ENCODE data around the gene MOB1B.
A peak's percentile ranks its signal among the peaks of the same experiment; 100 is the strongest.
"Not testable (repeated sequence)": the region's sequence is repeated elsewhere in the genome, so short reads cannot be mapped to it uniquely, and the experiment has no call there.

The MOB1B gene

DNA sequence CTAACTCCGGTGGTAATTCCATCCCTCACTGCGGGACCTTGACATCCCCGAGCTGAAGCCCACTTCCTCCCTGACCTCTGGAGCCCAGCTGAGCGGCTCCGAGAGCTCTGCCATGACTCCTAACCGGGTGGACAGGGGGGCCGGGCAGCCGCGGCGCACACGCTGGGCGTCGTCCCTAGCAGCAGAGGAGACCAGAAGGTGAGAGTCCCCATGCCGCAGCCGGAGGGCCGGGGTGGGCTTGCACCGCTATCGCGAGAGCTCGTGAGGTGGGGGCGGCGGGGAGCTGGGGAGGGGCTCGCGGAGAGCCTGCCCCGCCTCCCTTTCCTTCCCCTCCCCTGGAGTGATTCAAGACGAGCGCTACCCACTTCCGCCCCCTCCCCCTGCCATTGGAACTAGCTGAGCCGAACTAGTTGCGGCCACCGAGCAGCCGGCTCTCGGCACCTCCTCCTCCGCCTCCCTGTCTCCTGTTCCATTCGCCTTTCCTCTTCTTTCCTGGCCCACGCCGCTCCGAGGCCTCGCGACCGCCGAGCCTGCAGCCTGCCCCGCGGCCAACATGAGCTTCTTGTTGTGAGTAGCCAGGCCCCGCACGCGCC, at the start of gene MOB1B:
TSS of gene MOB1B (plus strand) at position 386 of the 593 bp plus-strand sequence. CDS start at position 554, 168 bp downstream.
- DNase-seq = peak; percentile 84 to 87

DNA sequence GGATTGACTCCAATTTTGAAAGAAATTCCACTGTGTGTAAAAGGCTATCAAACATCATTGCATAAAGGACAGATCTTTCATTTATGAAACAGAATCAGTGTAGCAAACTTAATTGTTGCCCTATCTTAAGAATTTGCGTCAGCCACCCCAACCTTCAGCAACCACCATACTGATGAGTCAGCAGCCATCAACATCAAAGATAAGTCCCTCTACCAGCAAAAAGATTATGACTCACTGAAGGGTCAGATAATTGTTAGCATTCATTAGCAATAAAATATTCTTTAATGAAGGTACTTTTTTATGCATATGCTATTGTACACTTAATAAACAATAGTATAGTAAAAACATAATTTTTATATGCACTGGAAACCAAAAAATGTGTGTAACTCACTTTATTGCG, 46.7 kb upstream of the MOB1B start:
- no peak for DNase-seq

DNA sequence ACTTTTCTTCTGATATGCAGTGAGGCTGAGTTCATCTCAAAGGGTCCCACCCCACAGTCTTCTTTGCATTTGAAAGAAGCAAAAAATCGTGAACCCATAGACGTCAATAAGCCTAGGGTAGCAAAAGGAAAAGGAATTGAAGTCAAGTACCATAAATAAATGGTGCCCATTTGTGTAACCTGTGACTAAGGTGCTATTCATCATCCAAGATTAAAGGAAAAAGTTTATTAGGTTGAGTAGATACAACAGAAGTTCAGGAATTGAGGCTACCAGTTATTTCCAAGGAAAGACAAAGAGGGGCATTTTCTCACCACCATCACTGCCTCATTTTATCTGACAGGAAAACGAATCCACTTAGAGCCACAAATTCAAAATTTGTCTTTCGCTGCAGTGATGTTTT, 43.7 kb upstream of the MOB1B start:
- DNase-seq = no peak

DNA sequence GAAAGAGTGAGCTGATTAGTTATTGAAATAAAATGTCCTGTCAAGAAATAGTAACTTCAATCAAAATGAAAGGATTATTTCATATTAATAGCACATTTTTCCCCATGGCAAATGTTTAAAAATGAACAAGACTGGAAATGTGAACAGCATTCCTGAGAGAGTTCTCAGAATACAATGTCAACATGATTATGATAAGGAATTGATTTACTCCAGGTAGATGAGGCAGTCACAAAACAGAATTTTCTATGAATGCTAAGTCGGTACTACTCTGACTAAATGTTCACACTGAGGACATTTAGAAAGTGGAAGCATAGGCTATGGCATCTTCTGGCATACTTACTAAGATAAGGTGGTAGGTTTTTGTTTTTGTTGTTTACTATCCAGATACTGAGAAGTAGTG, 43.1 kb upstream of the MOB1B start:
- no peak for DNase-seq

DNA sequence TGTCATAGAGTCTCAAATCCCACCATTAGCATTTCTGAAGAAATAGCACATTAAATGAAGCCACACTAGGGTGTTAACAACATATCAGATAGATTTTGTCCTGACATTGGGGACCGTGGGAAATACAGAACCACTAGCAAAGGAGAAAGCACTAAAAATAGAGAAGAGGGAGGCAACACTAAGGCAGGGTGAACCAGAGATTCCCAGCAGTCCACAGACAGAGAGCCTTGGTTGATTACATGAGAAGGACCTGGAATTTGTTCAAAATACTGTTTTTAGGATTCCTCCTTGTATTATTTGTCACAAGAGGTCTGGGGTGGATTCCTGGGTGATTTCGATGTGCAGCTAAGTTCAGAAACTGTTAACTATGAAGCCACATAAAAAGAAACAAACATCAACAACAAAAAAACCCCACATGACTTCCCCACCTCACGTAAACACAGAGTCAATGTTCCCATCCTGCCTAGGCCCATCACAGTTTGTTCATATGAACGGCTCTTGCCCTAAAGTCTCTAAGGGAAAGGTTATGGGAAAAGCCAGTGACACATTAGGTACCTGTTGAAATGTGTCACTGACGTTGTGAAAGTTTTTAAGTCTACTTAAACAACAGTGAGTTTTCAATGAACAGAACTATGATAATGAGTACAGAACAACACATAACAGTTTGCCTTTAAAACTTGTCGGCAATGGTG, 38.9 kb upstream of the MOB1B start:
- no peak for DNase-seq

DNA sequence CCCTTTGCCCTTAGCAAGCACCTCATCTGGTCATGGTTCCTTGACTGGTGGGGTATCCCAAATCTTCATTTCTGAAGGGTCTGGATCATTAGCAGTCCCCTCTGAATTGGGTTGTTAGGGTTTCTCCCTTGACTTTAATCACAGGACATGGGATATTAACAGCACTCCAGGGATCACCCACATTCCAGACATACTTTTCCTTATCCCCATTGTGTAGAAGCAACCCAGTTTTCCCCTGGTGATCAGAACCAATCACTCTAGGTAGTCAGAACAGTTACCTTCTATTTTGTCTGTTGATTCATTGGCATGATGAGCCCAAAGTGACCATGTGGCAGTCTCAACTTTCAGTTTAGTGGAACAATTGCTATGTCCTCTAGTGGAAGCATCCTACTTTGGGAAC, 33.4 kb upstream of the MOB1B start:
- DNase-seq = no peak

DNA sequence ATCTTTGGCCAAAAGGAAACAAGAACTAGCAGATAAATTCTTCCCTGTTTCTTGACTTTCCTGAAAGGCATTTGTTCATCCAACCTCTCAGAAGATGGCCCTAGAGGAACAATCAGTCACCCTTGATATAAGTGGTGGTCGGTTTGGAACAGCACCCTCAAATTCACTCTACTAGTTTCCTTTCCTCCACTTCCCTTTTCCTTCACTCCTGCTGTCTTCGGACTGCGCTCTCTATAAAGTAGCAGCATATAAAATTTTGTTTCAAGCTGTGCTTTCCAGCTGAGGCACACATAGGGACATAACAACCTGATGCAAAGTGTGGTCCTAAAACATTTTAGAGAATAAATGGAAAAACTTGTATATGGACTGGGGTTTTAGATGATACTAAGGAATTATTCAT, 29.0 kb upstream of the MOB1B start:
- no peak for DNase-seq

DNA sequence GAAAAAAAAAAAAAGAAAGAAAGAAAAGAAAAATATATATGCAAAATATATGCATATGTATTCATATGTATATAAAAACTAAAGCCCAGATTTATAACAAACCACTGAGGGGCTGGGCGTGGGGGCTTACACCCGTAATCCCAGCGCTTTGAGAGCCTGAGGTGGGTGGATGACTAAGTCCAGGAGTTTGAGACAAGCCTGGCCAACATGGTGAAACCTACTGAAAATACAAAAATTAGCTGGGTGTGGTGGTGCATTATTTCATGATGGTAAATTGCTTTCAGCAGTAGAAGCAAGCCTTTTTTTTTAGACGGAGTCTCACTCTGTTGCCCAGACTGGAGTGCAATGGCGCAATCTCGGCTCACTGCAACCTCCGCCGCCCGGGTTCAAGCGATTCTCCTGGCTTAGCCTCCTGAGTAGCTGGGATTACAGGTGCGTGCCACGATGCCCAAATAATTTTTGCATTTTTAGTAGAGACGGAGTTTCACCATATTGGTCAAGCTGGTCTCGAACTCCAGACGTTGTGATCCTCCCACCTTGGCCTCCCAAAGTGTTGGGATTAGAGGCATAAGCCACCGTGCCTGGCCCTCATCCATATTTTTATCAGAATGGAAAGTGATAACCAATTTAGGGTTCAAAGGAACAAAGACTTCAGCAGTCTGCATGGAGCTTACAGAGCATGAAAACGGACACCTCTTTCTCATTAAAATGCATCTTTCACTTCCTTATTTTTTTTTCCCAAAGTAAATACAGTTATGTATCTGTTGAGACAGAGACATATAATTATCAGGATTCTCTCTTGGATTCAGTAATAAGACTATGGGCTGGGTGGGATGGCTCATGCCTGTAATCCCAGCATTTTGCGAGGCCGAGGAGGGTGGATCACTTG, 27.7 kb upstream of the MOB1B start:
- DNase-seq = no peak

DNA sequence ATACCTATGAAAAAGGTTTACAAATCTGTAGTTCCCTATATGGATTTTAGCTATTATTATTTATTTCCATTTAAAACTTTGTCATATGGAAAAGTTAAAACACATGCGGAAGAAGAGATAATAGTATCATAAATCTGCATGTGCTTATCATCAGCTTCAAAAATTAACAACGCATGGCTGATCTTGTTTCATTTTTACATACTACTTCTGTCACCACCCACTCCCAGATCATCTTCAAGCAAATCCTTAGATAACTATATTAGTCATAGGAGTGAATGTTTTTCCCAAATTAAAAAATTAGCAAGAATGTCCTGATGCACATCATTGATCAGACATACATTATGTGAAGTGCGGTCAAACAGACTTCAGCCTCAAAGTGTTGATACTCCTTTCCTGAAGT, 24.6 kb upstream of the MOB1B start:
- no peak for DNase-seq

DNA sequence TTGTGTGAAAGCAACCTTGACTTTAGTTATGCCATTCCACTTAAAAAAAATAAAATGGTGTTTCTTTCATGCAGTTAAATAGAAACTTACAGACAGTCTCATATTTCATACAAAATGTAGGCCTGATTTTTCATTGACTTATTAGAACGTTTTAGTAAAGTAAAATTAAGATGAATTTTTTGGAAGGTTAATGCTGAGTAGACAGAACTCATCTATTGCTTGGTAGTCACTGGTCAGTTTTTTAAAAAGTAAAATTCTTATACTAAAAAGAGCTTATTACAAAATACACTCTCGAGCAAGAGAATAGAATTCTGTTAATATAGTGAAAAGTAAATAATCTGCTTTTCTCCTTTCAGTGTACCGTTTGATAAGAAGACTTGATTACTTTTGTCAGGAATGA, 21.4 kb upstream of the MOB1B start:
- DNase-seq = no peak

DNA sequence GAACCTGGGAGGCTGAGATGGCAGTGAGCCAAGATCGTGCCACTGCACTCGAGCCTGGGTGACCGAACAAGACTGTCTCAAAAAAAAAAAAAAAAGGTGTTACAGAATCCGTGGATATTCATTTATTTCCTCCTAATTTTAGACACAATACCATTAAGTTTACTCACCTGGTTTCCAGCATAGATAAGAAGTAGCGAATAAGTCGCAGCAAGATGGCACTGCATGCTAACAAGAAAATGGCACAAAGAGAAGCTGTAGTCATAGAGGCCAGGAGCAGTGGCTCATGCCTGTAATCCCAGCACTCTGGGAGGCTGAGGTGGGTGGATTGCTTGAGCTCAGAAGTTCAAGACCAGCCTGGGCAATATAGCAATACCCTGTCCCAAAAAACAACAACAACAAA, 17.0 kb upstream of the MOB1B start:
- no peak for DNase-seq

DNA sequence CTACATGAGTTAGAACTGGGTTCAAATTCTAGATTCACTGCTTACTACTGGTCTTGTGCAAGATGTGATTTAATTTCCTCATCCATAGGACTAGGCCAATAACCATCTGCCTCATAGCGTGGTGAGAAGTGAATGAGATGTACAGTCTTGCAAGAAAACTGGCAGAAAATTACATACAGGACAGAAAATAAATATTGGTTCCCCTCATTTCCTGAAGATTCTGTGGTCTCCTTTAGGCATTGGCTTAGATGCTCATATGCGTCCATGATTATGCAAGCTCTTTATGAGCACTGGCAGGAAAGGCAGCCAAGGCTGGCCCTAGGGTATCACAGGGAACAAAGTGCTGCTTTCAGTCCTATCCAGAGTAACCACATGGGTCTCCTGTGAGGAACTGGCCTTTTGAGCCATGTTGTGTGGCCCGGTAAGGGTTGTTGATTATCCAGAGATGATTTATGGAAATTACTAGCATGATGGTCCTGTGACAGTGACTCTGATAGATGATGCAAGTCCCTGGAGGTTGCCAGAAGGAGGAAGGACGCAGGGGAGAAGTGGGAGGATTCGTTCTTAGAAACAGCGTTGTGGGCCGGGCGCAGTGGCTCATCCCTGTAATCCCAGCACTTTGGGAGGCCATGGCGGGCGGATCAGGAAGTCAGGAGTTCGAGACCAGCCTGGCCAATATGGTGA, 9.9 kb upstream of the MOB1B start:
- no peak for DNase-seq

DNA sequence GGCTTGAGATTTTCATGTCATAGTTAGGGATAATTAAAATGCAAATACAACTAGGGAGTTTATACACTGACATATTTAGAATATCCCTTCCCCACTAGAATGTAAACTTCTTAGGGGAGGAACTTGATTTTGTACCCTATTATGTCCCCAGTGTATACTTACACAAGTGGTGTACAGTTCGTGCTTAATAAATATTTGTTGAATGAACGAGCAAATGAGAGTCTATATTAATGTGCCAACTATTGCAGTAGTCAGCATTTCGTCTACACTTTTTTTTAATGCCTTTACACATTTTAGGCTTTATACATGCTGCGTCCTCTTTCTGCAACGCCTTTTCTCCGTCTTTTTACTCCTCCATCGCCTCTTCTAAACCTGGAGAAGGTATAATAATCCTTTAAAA, 8.4 kb upstream of the MOB1B start:
- DNase-seq = no peak

DNA sequence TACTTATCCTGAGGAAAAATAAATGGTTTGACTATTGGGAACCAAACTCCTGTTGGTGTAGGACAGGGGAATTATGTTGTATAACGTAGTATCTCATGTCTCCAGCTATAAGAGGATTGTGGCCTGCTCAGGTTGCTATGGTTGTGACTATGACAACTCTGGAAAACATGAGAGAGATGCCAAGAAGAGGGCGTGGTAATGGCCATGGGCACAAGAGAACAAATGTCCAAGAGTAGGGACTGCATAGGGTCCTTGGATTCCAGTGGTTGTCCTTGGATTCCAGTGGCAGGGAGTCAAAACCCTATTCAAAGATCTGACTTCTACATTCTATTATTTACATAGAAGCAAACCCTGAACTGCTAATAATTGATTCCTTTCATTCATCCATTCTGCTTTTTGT, 6.8 kb upstream of the MOB1B start:
- no peak for DNase-seq

DNA sequence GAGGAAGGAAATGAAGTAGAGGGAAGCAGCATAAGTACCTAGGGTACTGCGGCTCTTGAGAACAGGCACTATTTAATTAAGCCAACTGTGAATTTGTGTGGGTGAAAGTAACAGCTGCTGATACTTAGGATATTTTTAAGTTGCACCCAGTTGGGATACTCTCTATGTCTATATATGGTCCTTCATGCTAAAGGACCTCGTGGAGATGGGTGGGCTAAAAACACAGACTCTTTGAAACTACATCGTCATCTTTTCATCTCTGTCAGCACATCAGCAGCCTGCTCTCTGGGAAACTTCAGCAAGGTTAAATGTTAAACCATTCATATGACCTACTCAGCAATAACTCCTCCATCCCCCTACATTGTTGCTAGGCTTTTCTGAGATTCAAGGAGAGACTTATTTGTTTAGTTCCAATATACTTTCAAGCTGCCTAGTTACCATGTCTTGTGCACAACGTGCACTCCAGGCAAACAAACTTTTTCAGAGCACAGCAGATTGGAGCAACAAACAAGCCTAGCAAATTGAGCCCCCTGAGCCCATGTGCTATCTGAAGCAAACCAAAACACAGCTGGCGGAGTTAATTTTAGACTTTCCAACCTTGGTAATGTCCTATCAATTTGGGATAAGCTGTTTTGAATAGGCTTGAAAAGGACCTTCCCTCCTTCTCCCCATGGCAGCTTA, 6.2 kb upstream of the MOB1B start:
- no peak for DNase-seq

DNA sequence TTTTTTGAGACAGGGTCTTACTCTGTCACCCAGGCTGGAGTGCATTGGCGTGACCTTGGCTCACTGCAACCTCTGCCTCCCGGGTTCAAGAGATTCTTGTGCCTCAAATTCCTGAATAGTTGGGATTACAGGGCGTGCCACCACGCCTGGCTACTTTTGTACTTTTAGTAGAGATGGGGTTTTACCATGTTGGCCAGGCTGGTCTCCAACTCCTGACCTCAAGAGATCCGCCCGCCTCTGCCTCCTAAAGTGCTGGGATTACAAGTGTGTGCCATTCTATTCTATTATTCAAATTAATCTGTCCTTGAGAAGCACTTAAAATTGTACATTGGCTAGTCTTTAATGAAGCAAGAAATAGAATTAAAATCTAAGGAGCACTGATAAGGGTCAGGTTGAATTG, 3.6 kb upstream of the MOB1B start:
- not testable (repeated sequence) for DNase-seq

DNA sequence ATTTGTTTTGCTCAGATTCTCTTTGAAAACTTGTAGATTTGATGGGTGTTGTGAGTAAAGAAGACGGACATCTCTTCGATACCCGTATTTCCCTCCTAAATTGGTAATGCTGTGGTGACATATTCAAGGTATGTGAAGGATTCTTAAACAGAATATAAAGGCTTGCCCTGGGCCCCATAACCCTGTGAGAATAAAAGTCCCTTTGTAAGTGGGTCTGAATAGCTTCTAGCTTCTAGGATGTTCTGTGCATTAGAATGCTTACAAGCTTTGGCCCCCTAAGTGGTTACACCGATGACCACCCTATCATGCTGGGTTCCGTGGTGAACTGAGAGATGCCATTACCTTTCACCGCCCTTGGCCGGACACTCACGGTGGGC, 574 bp upstream of the MOB1B start:
- peak in 1 of 2 donors; percentile 1 for DNase-seq

DNA sequence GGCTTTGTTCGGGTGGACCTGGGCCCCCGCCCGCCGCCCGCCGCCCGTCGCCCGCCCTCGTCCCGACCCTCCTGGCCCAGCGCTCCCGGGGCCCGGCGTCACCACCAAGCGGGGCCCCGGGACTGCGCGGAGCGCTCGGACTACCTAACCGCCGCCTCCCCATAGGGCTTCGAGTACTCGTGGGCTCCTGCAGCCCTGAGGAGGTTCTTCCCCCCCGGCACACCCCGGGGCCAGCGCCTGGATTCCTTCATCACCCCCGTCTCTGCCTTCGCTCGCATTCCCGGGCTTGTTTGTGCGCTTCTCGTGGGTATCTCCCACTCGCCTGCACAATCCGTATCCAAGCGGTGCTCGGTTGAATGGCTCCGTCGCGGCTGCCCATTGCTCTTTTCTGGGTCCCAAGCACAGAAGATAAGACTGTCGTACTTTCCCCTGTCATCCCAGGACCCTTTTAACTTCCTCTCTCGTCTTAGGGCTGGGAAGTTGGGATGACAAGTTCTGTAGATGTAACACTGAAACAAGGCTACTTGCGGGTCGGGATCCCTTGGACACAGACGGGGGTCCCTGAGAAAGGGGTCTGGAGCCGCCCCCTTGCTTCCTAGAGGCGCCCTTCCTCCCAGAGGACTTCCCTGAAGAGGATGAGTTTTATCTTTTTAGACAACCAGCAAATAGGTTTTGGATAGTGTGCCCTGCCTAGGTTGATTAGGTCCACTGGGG, 565 bp downstream of the MOB1B start:
- peak in 1 of 2 donors; percentile 14 for DNase-seq

DNA sequence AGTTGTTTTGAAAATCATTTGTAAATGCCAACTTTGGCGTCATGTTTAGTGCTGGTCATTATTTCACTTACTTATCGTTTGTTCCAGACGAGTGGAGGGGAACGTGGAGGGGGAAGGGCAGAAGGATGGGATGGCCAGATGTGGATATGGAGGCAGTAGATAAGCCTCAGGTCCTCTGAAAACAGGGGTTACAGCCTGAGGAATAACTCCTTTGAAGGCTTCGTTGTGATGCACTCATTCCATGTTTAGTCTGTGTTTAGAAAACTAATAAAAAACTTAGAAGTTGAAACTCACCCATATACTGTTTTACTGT, 1.1 kb downstream of the MOB1B start:
- no peak for DNase-seq

DNA sequence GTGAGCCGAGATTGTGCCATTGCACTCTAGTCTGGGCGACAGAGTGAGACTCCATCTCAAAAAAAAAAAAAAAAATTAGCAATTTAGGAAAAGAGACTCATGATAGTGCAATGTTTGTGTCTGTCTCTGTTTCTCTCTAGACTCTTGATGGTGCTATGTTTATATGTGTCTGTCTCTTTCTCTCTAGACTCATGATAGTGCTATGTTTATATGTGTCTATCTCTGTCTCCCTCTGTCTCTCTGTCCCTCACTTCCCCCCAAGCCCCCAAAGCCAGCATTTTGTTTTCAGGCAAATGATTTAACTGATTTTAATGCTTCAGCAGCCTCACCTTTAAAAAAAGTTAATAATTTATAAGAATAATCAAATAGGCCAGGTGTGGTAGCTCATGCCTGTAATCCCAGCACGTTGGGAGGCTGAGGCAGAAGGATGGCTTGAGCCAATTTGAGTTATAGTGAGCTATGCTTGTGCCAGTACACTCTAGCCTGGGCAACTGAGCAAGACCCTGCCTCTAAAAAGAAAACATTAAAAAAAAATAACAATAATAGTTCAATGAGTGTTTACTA, 6.9 kb downstream of the MOB1B start:
- no peak for DNase-seq

DNA sequence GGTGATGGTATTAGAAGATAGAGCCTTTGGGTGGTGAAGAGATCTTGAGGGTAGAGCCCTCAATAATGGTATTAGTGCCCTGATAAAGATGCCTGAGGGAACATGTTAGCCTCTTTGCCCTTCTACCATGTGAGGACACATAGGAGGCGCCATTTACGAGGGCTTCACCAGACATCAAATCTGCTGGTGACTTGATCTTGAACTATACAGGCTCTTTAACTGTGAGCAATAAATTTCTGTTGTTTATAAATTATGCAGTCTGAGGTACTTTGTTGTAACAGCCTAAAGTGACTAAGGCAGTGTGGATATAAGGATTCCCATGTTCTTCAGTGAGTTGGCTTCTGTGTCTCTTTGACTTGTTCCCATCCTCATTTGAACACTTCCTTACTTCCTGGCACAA, 11.8 kb downstream of the MOB1B start:
- DNase-seq = no peak

DNA sequence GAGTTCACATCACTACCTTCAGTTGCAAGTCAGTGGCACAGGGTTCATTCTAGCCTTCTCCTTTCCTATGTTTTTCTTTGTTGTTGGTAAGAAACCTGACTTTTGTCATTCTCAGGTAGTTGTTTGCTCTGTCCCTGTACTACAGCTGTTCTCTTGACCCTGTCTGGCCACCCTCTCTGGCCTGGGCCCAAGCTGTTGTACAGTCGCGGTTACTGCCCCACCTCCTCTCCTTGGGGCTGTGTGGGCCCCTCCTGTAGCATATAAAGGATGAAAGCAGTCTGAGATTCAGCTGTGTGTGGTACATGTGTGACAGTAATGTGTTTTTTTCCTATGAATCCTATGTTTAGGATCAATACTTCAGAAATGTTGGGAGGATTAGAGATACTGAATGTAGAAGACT, 12.5 kb downstream of the MOB1B start:
- DNase-seq = no peak

Data from activated CD4-positive, alpha-beta T cell treated with anti-CD3 and anti-CD28 coated beads for 4 hours (primary cell).